ENCODE results near the gene NT5C2.

Gene NT5C2

GRCh38 chr10:103090911-103091310 is 102.2 kb downstream of the NT5C2 start:
- no peak for TF ChIP-seq CTCF (IDR thresholded peaks at IDR 0.05; ENCODE audit: borderline replicate concordance, insufficient read depth, low read depth, low read length)
- no peak overlapping the region for H3K4me3 ChIP-seq (ENCODE audit: low read depth, low read length)

- no peak for TF ChIP-seq CTCF (IDR thresholded peaks at IDR 0.05; ENCODE audit: borderline replicate concordance, insufficient read depth, low read depth, low read length)
- no peak overlapping the region for H3K4me3 ChIP-seq (ENCODE audit: low read depth, low read length)
Observed at GRCh38 chr10:103089493-103089892, 103.6 kb downstream of the NT5C2 start.

GRCh38 chr10:103086799-103087198 is 106.3 kb downstream of the NT5C2 start:
- TF ChIP-seq CTCF (IDR thresholded peaks at IDR 0.05; ENCODE audit: borderline replicate concordance, insufficient read depth, low read depth, low read length) = no peak
- no peak overlapping the region for H3K4me3 ChIP-seq (ENCODE audit: low read depth, low read length)

GRCh38 chr10:103086261-103086660 is 106.8 kb downstream of the NT5C2 start:
- H3K4me3 ChIP-seq (ENCODE audit: low read depth, low read length) = no peak overlapping the region
- TF ChIP-seq CTCF (IDR thresholded peaks at IDR 0.05; ENCODE audit: borderline replicate concordance, insufficient read depth, low read depth, low read length) = no peak

GRCh38 chr10:103083977-103084320 is 109.1 kb downstream of the NT5C2 start:
- no peak for TF ChIP-seq CTCF (IDR thresholded peaks at IDR 0.05; ENCODE audit: borderline replicate concordance, insufficient read depth, low read depth, low read length)
- H3K4me3 ChIP-seq (ENCODE audit: low read depth, low read length) = no peak overlapping the region

- TF ChIP-seq CTCF (IDR thresholded peaks at IDR 0.05; ENCODE audit: borderline replicate concordance, insufficient read depth, low read depth, low read length) = no peak
- no peak overlapping the region for H3K4me3 ChIP-seq (ENCODE audit: low read depth, low read length)
Observed at GRCh38 chr10:103083266-103083976, 109.7 kb downstream of the NT5C2 start.

- no peak overlapping the region for H3K4me3 ChIP-seq (ENCODE audit: low read depth, low read length)
- no peak for TF ChIP-seq CTCF (IDR thresholded peaks at IDR 0.05; ENCODE audit: borderline replicate concordance, insufficient read depth, low read depth, low read length)
Observed at GRCh38 chr10:103082683-103083082, 110.4 kb downstream of the NT5C2 start.
